KMS-11 (cell line): Measurements from ENCODE around the gene ZBED4.

Experiments
- H2AFZ ChIP-seq: fragments of 200-600 bp; sonication (generic); 2 replicates; pipeline ENCODE4 v1.6.1; 2016; ENCODE audit warnings: antibody characterized with exemption, mixed run types, low read depth
- H3K27ac ChIP-seq: fragments of 200-600 bp; sonication (generic); 2 replicates; pipeline ENCODE4 v1.6.1; 2016; ENCODE audit warnings: mild to moderate bottlenecking, mixed run types
- H3K27me3 ChIP-seq: fragments of 200-600 bp; sonication (generic); 2 replicates; pipeline ENCODE4 v1.6.1; 2017; ENCODE audit warnings: mild to moderate bottlenecking, low read depth, mixed run types, moderate library complexity; ENCODE audit not compliant: insufficient read depth
- H3K36me3 ChIP-seq: fragments of 200-600 bp; sonication (generic); 2 replicates; pipeline ENCODE4 v1.6.1; 2017; ENCODE audit warnings: mild to moderate bottlenecking, mixed run types; ENCODE audit not compliant: insufficient read depth
- H3K4me1 ChIP-seq: fragments of 200-600 bp; sonication (generic); 2 replicates; pipeline ENCODE4 v1.6.1; 2016; ENCODE audit warnings: mild to moderate bottlenecking, low read depth, mixed run types; ENCODE audit not compliant: poor library complexity, severe bottlenecking
- H3K4me2 ChIP-seq: fragments of 200-600 bp; sonication (generic); 2 replicates; pipeline ENCODE4 v1.7.0; 2016; ENCODE audit warnings: mild to moderate bottlenecking, mixed run types
- H3K4me3 ChIP-seq: fragments of 200-600 bp; sonication (generic); IDR thresholded peaks from 2 replicates; pipeline ENCODE4 v1.6.1; 2017; ENCODE audit warnings: low read depth, low read length, mixed read lengths; ENCODE audit not compliant: insufficient read depth
- H3K79me2 ChIP-seq: fragments of 200-600 bp; sonication (generic); 2 replicates; pipeline ENCODE4 v1.6.1; 2016; ENCODE audit warnings: low read depth, mixed run types; ENCODE audit not compliant: insufficient read depth
- H3K9ac ChIP-seq: fragments of 200-600 bp; sonication (generic); 2 replicates; pipeline ENCODE4 v1.6.1; 2016; ENCODE audit warnings: mild to moderate bottlenecking, mixed run types
- H4K20me1 ChIP-seq: fragments of 200-600 bp; sonication (generic); 2 replicates; pipeline ENCODE4 v1.6.1; 2016; ENCODE audit warnings: mild to moderate bottlenecking, mixed run types; ENCODE audit not compliant: insufficient read depth
- TF ChIP-seq, protein P1 (sequence below): fragments of 200-600 bp; sonication (generic); conservative IDR thresholded peaks from 2 replicates; pipeline ENCODE4 v1.6.1; 2017; ENCODE audit warnings: low read depth, mild to moderate bottlenecking, antibody characterized with exemption, low read length, moderate library complexity, mixed read lengths

The ZBED4 gene

DNA sequence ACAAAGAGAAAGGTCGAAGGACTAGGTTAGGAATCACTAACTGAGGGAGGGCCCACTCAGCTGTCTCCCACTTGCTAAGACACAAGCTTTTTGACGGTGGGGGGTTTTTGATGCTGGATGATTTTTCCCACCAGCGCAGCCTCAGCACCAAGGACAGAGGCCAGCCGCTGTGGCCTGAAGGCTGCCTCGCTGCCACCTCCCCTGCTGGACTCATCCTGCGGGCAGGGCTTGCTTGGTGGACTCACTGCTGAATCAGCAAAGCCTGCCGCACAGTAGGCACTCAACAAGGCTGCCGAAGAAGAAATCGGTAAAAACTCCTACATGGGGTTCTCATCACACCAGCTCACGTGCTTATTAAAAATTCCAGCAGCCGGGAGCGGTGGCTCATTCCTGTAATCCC lies 62.0 kb downstream of the ZBED4 start:
- Histone ChIP-seq H4K20me1 (no peaks in the 10 kb centered on the region), H3K9ac (no peak overlapping the region), H3K27ac (no peak overlapping the region), H3K36me3 (no peaks in the 10 kb centered on the region), H3K4me2 (no peak overlapping the region), H3K79me2 (no peaks in the 10 kb centered on the region), H3K27me3 (no peaks in the 10 kb centered on the region), H2AFZ (no peak overlapping the region), H3K4me1 (peaks cover 5% of the 10 kb centered on the region), H3K4me3 (no peak overlapping the region)
- TF ChIP-seq, protein P1, sequence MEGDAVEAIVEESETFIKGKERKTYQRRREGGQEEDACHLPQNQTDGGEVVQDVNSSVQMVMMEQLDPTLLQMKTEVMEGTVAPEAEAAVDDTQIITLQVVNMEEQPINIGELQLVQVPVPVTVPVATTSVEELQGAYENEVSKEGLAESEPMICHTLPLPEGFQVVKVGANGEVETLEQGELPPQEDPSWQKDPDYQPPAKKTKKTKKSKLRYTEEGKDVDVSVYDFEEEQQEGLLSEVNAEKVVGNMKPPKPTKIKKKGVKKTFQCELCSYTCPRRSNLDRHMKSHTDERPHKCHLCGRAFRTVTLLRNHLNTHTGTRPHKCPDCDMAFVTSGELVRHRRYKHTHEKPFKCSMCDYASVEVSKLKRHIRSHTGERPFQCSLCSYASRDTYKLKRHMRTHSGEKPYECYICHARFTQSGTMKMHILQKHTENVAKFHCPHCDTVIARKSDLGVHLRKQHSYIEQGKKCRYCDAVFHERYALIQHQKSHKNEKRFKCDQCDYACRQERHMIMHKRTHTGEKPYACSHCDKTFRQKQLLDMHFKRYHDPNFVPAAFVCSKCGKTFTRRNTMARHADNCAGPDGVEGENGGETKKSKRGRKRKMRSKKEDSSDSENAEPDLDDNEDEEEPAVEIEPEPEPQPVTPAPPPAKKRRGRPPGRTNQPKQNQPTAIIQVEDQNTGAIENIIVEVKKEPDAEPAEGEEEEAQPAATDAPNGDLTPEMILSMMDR = no peak

DNA sequence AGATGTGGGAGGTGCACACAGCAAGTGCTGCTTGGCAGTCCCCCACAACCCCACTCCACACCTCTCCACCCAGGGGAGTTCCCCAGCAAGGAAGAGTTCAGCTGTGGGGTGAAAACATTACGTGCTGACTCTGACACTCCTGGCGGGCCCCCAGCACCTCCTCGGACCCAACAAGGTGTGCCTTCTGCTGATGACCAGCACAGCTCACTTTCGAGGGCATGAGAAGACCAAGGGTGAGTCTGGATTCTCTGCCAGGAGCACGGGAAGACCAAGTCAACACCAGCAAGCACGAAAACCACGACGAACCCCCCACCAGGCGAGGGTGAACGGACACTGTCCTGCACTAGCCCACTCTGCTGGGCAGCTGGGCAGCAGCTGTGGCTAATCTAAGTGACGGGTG lies 63.2 kb downstream of the ZBED4 start:
- Histone ChIP-seq H3K36me3 (no peaks in the 10 kb centered on the region), H3K4me3 (no peak overlapping the region), H3K79me2 (no peaks in the 10 kb centered on the region), H3K27ac (no peak overlapping the region), H3K4me2 (no peak overlapping the region), H2AFZ (no peak overlapping the region), H4K20me1 (no peaks in the 10 kb centered on the region), H3K27me3 (no peaks in the 10 kb centered on the region), H3K4me1 (peaks cover 5% of the 10 kb centered on the region), H3K9ac (no peak overlapping the region)
- TF ChIP-seq, protein P1 = no peak

DNA sequence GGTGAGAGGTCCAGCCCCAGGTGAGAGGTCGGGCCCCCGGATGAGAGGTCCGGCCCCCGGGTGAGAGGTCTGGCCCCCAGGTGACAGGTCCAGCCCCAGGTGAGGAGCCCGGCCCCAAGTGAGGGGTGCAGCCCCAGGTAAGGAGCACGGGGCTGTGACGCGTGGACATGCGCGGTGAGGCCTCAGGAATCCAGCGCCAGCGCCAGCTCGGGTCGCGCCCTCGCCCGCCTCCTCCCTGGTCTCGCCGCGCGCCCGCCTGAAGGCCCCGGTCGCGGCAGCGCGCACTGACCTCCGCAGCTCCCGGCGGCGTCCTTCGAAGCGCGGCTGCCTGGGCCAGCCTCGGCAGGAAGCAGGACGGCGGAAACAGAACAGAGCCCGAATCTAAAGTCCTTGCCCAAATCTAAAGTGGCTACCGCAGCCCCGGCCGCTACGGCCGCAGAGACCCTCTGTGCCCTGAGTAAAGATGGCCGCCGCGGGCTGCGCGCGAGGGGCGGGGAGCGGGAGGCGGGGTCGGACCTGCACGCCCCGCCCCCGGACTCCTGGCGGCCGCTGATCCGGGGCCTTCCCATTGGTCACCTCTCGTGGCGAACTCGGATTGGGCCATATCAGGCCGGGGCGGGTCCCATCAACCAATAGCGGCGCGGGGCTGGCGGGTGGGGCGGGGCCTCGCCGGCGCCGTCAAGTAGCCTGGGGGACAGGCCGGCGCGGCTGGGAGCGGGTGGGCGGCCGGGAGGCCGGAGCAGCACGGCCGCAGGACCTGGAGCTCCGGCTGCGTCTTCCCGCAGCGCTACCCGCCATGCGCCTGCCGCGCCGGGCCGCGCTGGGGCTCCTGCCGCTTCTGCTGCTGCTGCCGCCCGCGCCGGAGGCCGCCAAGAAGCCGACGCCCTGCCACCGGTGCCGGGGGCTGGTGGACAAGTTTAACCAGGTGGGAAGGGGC lies 64.6 kb downstream of the ZBED4 start, which contains the start of the genes ALG12 and CRELD2:
TSS of gene ALG12 (minus strand) at position 465 of the 937 bp plus-strand sequence. CDS start 4,673 bp downstream, outside the sequence.
TSS of gene CRELD2 (plus strand) at position 661 of the 937 bp plus-strand sequence. CDS start at position 797, 136 bp downstream.
- Histone ChIP-seq H3K4me2 (peak within 1 kb of the TSS; percentile 57), H3K79me2 (no peaks in the 10 kb centered on the region), H4K20me1 (no peaks in the 10 kb centered on the region), H3K9ac (peak within 1 kb of the TSS; percentile 79), H3K27me3 (no peaks in the 10 kb centered on the region), H3K4me3 (no peak within 1 kb of the TSS), H3K4me1 (peaks cover 5% of the 10 kb centered on the region), H3K27ac (peak within 1 kb of the TSS; percentile 65), H3K36me3 (no peaks in the 10 kb centered on the region), H2AFZ (peak within 1 kb of the TSS; percentile 64; the same call in 1 of the 2 replicates)
- TF ChIP-seq, protein P1 = no peak

DNA sequence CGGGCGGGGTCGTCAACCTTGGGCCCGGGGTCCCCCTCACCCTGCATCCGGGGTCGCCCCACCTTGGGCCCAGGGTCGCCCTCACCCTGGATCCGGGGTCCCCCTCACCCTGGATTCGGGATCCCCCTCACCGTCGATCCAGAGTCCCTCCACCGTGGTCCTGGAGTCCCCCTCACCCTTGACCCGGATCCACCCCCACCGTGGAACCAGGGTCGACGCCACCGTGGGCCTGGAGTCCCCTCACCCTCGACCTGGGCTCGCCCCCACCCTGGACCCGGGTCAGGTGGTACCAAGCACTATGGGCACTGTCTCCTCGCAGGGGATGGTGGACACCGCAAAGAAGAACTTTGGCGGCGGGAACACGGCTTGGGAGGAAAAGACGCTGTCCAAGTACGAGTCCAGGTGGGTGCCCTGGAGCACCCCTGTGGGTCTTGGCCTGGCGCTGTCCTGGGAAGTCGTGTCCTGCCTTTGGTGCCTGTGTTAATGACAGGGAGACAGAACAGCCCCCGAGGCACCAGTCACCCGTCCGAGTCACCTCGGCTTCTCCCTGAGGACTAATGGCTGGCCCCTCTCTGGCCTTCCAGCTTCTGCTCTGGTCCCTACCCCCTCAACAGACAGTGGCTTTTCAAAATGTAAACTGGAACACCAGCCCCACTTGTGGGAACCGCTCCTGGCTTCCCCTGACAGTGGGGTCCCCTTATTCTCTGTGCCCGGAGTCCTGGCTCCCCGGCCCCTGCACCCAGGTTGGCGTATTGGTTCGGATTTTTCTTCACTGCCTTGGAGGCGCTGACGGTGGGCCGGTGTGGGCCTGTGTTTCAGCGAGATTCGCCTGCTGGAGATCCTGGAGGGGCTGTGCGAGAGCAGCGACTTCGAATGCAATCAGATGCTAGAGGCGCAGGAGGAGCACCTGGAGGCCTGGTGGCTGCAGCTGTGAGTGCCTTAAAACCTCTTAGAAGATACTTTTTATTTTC lies 65.6 kb downstream of the ZBED4 start:
- no peaks in the 10 kb centered on the region for H3K27me3 ChIP-seq
- no peaks in the 10 kb centered on the region for H4K20me1 ChIP-seq
- H3K4me3 ChIP-seq = no peak overlapping the region
- H2AFZ ChIP-seq = no peak overlapping the region
- H3K9ac ChIP-seq = peak overlapping the region; percentile 79; the same call in 1 of the 2 replicates
- H3K4me1 ChIP-seq = peaks cover 5% of the 10 kb centered on the region
- H3K27ac ChIP-seq = no peak overlapping the region
- H3K4me2 ChIP-seq = peak overlapping the region; percentile 51; the same call in 1 of the 2 replicates
- TF ChIP-seq, protein P1 = no peak
- H3K79me2 ChIP-seq = no peaks in the 10 kb centered on the region
- H3K36me3 ChIP-seq = no peaks in the 10 kb centered on the region
